Astrocyte of the spinal cord (primary cell): ENCODE results near the gene QSOX1.

ENCODE experiments used
- DNase-seq: peaks from one replicate; pipeline ENCODE4 v3.0.0; 2011; ENCODE audit warnings: low read depth, low spot score
- H3K4me3 ChIP-seq: 2 replicates; pipeline ENCODE4 v1.5.1; 2011; ENCODE audit warnings: low read depth, mild to moderate bottlenecking, low read length, moderate library complexity
- CTCF ChIP-seq: IDR thresholded peaks from 2 replicates; pipeline ENCODE4 v1.5.1; 2012; ENCODE audit warnings: low read depth, mild to moderate bottlenecking, low read length, inconsistent platforms
- in situ Hi-C: cut with HindIII; loops from 2 replicates; pipeline ENCODE4 v1.10.0; 2017; ENCODE audit warnings: low sequenced_read_pairs

QSOX1 gene

GRCh38 chr1:180239145-180240096 is 84.8 kb downstream of the QSOX1 start:
- H3K4me3 ChIP-seq = no peak overlapping the region
- no peak for DNase-seq
- in situ Hi-C loops = no loop called here
- no peak for TF ChIP-seq CTCF

- TF ChIP-seq CTCF = no peak
- H3K4me3 ChIP-seq = no peak overlapping the region
- in situ Hi-C loops = no loop called here
- peak; percentile 15 for DNase-seq
These were observed 87.3 kb downstream of the QSOX1 start for GRCh38 chr1:180241716-180242544.

GRCh38 chr1:180243517-180244221 is 89.0 kb downstream of the QSOX1 start:
- TF ChIP-seq CTCF = no peak
- DNase-seq = no peak
- in situ Hi-C loops = no loop called here

GRCh38 chr1:180244840-180245239 is 90.2 kb downstream of the QSOX1 start:
- no peak for TF ChIP-seq CTCF
- in situ Hi-C loops = no loop called here
- DNase-seq = no peak
- H3K4me3 ChIP-seq = no peak overlapping the region

More at GRCh38 chr1:180243517-180244221, 89.0 kb downstream of the QSOX1 start:
- H3K4me3 ChIP-seq = no peak overlapping the region

- no peak for TF ChIP-seq CTCF
- no peak overlapping the region for H3K4me3 ChIP-seq
- no peak for DNase-seq
- in situ Hi-C loops = no loop called here
These were observed 91.9 kb downstream of the QSOX1 start for GRCh38 chr1:180246579-180246978.

- H3K4me3 ChIP-seq = no peak overlapping the region
- no peak for TF ChIP-seq CTCF
- in situ Hi-C loops = no loop called here
- DNase-seq = no peak
These were observed 92.4 kb downstream of the QSOX1 start for GRCh38 chr1:180247061-180247460.
